Suprapubic skin (tissue), 4 donors: ENCODE results near the gene CDC7. TPM values are rescaled to one million over a fixed set of nuclear protein-coding genes. Genes with fewer than 3 reads are reported as not detected.
A peak's percentile ranks its signal among the peaks of the same experiment; 100 is the strongest.

ENCODE experiments used
- DNase-seq, 2 donors: peaks; one replicate each; pipeline ENCODE4 v3.0.0-alpha.2; 2019; ENCODE audit warnings: low spot score in 2 of 2
- H3K27ac ChIP-seq: fragments of 200-600 bp; sonication (generic); one replicate; pipeline ENCODE4 v1.5.1; 2019
- H3K27me3 ChIP-seq: fragments of 200-600 bp; sonication (generic); one replicate; pipeline ENCODE4 v1.5.1; 2019
- H3K36me3 ChIP-seq: fragments of 200-600 bp; sonication (generic); one replicate; pipeline ENCODE4 v1.5.1; 2019
- H3K4me1 ChIP-seq: fragments of 200-600 bp; sonication (generic); one replicate; pipeline ENCODE4 v1.5.1; 2019
- H3K4me3 ChIP-seq: fragments of 200-600 bp; sonication (generic); one replicate; pipeline ENCODE4 v1.5.1; 2019; ENCODE audit warnings: mild to moderate bottlenecking
- H3K9me3 ChIP-seq: fragments of 200-600 bp; sonication (generic); one replicate; pipeline ENCODE4 v1.5.1; 2019
- CTCF ChIP-seq, 2 donors: fragments of 200-600 bp in 1 of 2; fragments of 450-650 bp in 1 of 2; sonication (generic) in 1 of 2; IDR thresholded peaks; one replicate each; pipeline ENCODE4 v1.5.1; 2016 to 2019; ENCODE audit warnings: antibody characterized with exemption in 2 of 2, mild to moderate bottlenecking in 1 of 2, moderate library complexity in 1 of 2
- EP300 ChIP-seq: sonication (generic); formaldehyde crosslinking; IDR thresholded peaks from one replicate; pipeline ENCODE4 v1.6.1; 2017; ENCODE audit warnings: antibody characterized with exemption
- POLR2A ChIP-seq, 2 donors: fragments of 450-650 bp; IDR thresholded peaks; one replicate each; pipeline ENCODE4 v1.6.1; 2017; ENCODE audit warnings: antibody characterized with exemption in 2 of 2, mild to moderate bottlenecking in 2 of 2, moderate library complexity in 2 of 2
- POLR2AphosphoS5 ChIP-seq, 3 donors: sonication (generic); formaldehyde crosslinking; IDR thresholded peaks; one replicate each; pipeline ENCODE4 v1.6.1; 2017; ENCODE audit warnings: antibody characterized with exemption in 3 of 3
- WGBS: methylation state at CpG from one replicate; pipeline ENCODE4 v1.1.5; 2018; 5-methylcytosine and 5-hydroxymethylcytosine counted together
- total RNA-seq, 4 donors: library from RNA; depleted of rRNA; stranded (reverse); fragments of >200 nt; gene quantifications; one replicate each; pipeline ENCODE4 v1.1.0, GENCODE V29; 2016

The CDC7 gene
- total RNA-seq, 4 donors from 2014 or later: 0.47 to 5.4 (median 2.3) TPM

- Histone ChIP-seq H3K27ac (no peak overlapping the region), H3K36me3 (no peaks in the 10 kb centered on the region), H3K4me1 (peaks cover 20% of the 10 kb centered on the region), H3K27me3 (no peaks in the 10 kb centered on the region), H3K4me3 (no peak overlapping the region), H3K9me3 (no peaks in the 10 kb centered on the region)
- no peak for DNase-seq
- 88% methylated on average over 4 of the region's 4 CpGs for WGBS
- TF ChIP-seq CTCF (IDR thresholded peaks at IDR 0.05) (no peak), POLR2A (IDR thresholded peaks at IDR 0.05) (no peak), POLR2AphosphoS5 (IDR thresholded peaks at IDR 0.05) (no peak), EP300 (no peak)
Measured at GRCh38 chr1:91533361-91534024, 32.8 kb downstream of the CDC7 start.

GRCh38 chr1:91535441-91535840 is 34.8 kb downstream of the CDC7 start:
- Histone ChIP-seq H3K27me3 (no peaks in the 10 kb centered on the region), H3K4me3 (no peak overlapping the region), H3K36me3 (no peaks in the 10 kb centered on the region), H3K4me1 (peaks cover 20% of the 10 kb centered on the region), H3K27ac (no peak overlapping the region), H3K9me3 (no peaks in the 10 kb centered on the region)
- WGBS: 98% methylated on average over 34 of the region's 34 CpGs
- TF ChIP-seq CTCF (IDR thresholded peaks at IDR 0.05) (no peak), EP300 (no peak), POLR2AphosphoS5 (IDR thresholded peaks at IDR 0.05) (no peak), POLR2A (IDR thresholded peaks at IDR 0.05) (no peak)
- no peak for DNase-seq

GRCh38 chr1:91537281-91537986 is 36.8 kb downstream of the CDC7 start:
- no peaks in the 10 kb centered on the region for H3K27me3 ChIP-seq
- H3K9me3 ChIP-seq: no peaks in the 10 kb centered on the region
- no peak for DNase-seq
- H3K4me1 ChIP-seq: peaks cover 20% of the 10 kb centered on the region
- H3K4me3 ChIP-seq: no peak overlapping the region
- peak overlapping the region; percentile 68 for H3K27ac ChIP-seq
- TF ChIP-seq CTCF (IDR thresholded peaks at IDR 0.05): no peak
- TF ChIP-seq EP300: peak; percentile 60
- TF ChIP-seq POLR2A (IDR thresholded peaks at IDR 0.05): no peak
- peak in 1 of 3 donors; percentile 31 for TF ChIP-seq POLR2AphosphoS5 (IDR thresholded peaks at IDR 0.05)
- H3K36me3 ChIP-seq: no peaks in the 10 kb centered on the region

GRCh38 chr1:91537987-91538304 is 37.3 kb downstream of the CDC7 start:
- Histone ChIP-seq H3K4me3 (no peak overlapping the region), H3K27ac (peak overlapping the region; percentile 68), H3K9me3 (no peaks in the 10 kb centered on the region), H3K27me3 (no peaks in the 10 kb centered on the region), H3K36me3 (no peaks in the 10 kb centered on the region), H3K4me1 (peaks cover 20% of the 10 kb centered on the region)
- no peak for TF ChIP-seq POLR2AphosphoS5 (IDR thresholded peaks at IDR 0.05)
- TF ChIP-seq CTCF (IDR thresholded peaks at IDR 0.05): no peak
- TF ChIP-seq EP300: no peak
- no peak for TF ChIP-seq POLR2A (IDR thresholded peaks at IDR 0.05)
- WGBS: 56% methylated on average over 2 of the region's 2 CpGs
- DNase-seq: no peak

- Histone ChIP-seq H3K9me3 (no peaks in the 10 kb centered on the region), H3K27ac (no peak overlapping the region), H3K27me3 (no peaks in the 10 kb centered on the region), H3K4me1 (peaks cover 20% of the 10 kb centered on the region), H3K4me3 (no peak overlapping the region), H3K36me3 (no peaks in the 10 kb centered on the region)
- 96% methylated on average over 1 of the region's 1 CpG for WGBS
- no peak for DNase-seq
- TF ChIP-seq POLR2A (IDR thresholded peaks at IDR 0.05) (no peak), EP300 (no peak), CTCF (IDR thresholded peaks at IDR 0.05) (no peak)
Measured at GRCh38 chr1:91540910-91541309, 40.3 kb downstream of the CDC7 start.
